ENCODE measurements around the gene GLIPR1.

The GLIPR1 gene

GRCh38 chr12:75511116-75512048 lies 30.8 kb downstream of the GLIPR1 start, which contains the start of gene KRR1:
Gene KRR1 (minus strand): TSS chr12:75511609. CDS start chr12:75511597, 12 bp downstream.
- TF ChIP-seq CTCF (IDR thresholded peaks at IDR 0.05): no peak

GRCh38 chr12:75525263-75525662 lies 44.7 kb downstream of the GLIPR1 start:
- TF ChIP-seq CTCF (IDR thresholded peaks at IDR 0.05): no peak; the same call in 1 of the 2 replicates

- peak; percentile 68 for TF ChIP-seq CTCF (IDR thresholded peaks at IDR 0.05)
Observed at GRCh38 chr12:75526655-75527511, 46.3 kb downstream of the GLIPR1 start.

- no peak for TF ChIP-seq CTCF (IDR thresholded peaks at IDR 0.05)
Observed at GRCh38 chr12:75528272-75528671, 47.7 kb downstream of the GLIPR1 start.

GRCh38 chr12:75528692-75529091 lies 48.1 kb downstream of the GLIPR1 start:
- TF ChIP-seq CTCF (IDR thresholded peaks at IDR 0.05): no peak

GRCh38 chr12:75529316-75529715 lies 48.8 kb downstream of the GLIPR1 start:
- no peak for TF ChIP-seq CTCF (IDR thresholded peaks at IDR 0.05)

GRCh38 chr12:75529826-75530225 lies 49.3 kb downstream of the GLIPR1 start:
- TF ChIP-seq CTCF (IDR thresholded peaks at IDR 0.05): no peak

All from LNCAP (cell line).